HG03520 (cell line): ENCODE measurements around the gene ABAT.
A peak's percentile ranks its signal among the peaks of the same experiment; 100 is the strongest.
"Not testable (repeated sequence)": the region's sequence is repeated elsewhere in the genome, so short reads cannot be mapped to it uniquely, and the experiment has no call there.

Experiments used
- ATAC-seq: cut with Tn5 transposase; IDR thresholded peaks from one replicate; pipeline ENCODE4 v1.9.1; 2021; ENCODE audit warnings: mild to moderate bottlenecking, moderate library complexity; ENCODE audit not compliant: unreplicated experiment

ABAT gene

DNA sequence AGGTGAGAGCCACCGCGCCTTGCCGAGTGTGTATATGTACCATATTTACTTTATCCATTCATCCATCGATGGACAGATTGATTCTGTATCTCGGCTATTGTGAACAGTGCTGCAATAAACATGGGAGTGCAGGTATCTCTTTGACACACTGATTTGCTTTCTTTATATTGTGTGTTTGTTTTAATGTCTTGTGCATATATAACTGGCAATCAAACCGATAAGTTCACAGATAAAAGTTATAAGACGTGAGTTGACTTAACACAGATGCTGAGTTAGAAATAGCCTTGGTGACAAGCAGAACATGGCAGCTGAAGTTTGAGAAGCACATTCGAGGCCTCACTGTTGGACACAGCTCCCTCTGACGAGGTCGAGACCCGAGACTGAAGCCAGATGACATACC is 99.8 kb downstream of the ABAT start:
- no peak for ATAC-seq

- no peak for ATAC-seq
Measured at GRCh38 chr16:8775359-8775758, 100.9 kb downstream of the ABAT start.

DNA sequence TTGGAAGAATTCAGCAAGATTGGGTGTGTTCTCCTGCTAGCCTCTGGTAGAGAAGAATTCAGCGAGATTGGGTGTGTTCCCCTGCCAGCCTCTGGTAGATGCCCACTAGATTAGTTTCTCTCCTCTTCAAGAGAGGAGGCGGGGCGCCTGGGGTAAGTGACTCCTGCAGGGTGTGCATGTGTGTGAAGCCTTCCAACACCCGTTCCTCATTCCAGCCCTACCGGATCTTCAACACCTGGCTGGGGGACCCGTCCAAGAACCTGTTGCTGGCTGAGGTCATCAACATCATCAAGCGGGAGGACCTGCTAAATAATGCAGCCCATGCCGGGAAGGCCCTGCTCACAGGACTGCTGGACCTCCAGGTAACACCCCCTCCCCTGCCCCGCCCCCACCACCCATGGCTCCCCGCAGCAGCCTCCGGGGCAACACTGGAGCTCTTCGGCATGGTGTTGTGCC is 101.7 kb downstream of the ABAT start:
- no peak for ATAC-seq

DNA sequence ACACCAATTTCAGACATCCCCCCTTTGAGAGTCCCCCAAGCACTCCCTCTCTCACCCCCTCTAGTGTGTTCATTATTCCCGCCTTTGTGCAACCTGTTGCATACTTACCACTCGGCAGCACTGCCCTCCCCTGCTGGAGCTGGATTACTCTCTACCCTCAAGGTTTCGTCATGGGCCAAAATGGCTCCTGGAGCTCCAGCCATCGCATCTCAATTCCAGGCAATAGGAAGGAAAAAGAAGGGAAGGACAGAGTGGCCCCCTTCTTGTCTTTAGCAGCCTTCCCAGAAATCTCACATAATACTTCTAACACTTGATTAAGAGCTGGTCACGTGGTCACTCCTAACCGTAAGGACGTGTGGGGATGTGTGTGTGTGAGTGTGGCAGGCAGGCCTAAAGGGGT is 102.8 kb downstream of the ABAT start:
- no peak for ATAC-seq

- no peak for ATAC-seq
Measured at GRCh38 chr16:8781797-8782196, 107.4 kb downstream of the ABAT start.

GRCh38 chr16:8782673-8783072 is 108.3 kb downstream of the ABAT start:
- ATAC-seq = no peak

- no peak for ATAC-seq
Measured at GRCh38 chr16:8785408-8785807, 111.0 kb downstream of the ABAT start.

DNA sequence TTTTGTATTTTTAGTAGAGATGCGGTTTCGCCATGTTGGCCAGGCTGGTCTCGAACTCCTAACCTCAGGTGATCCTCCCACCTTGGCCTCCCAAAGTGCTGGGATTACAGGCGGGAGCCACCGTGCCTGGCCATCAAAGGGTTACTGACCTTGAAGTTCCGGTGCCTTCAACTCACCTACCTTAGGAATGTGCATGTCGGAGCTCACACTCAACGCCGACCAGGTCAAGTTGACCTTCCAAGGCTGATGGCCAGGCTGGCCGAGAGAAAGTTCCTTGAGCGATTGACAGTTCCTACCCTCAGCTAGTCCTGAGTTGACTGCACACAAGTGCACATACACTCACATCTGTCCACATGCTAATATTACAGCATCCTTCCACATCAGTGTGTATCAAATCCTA is 111.9 kb downstream of the ABAT start:
- ATAC-seq = not testable (repeated sequence)

GRCh38 chr16:8788578-8789172 is 114.3 kb downstream of the ABAT start:
- no peak for ATAC-seq

DNA sequence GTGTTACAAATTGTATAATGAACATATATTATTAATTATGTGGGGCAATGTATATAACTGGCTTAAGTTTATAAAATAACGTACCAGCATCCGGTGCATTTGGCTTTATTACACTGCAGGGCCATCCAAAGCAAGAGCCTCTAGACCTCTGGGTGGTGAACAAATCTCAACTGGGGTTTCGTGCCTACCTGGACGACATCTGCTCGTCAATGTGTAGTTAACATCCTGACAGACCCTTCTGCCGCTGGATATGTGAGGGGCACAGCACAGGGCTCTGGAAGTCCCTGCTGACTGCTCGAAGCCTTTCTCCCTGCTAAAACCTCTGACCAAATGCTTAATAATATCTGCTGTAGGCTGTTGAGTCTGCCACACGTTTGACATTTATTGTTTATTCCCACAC is 120.7 kb downstream of the ABAT start:
- ATAC-seq = no peak

GRCh38 chr16:8795818-8796217 is 121.4 kb downstream of the ABAT start:
- ATAC-seq = no peak

- no peak for ATAC-seq
Measured at GRCh38 chr16:8796469-8797363, 122.3 kb downstream of the ABAT start.

GRCh38 chr16:8797364-8798173 is 123.2 kb downstream of the ABAT start, which contains the start of the genes PMM2 and TMEM186:
PMM2 (plus strand) TSS chr16:8797839; CDS start chr16:8797883, 44 bp downstream.
TMEM186 (minus strand) TSS chr16:8797639; CDS start chr16:8797614, 25 bp downstream.
- ATAC-seq = peak; percentile 90

- peak; percentile 7 for ATAC-seq
Measured at GRCh38 chr16:8798174-8798527, 123.7 kb downstream of the ABAT start.

GRCh38 chr16:8798535-8799157 is 124.2 kb downstream of the ABAT start:
- ATAC-seq = no peak

GRCh38 chr16:8801701-8802100 is 127.3 kb downstream of the ABAT start:
- no peak for ATAC-seq

DNA sequence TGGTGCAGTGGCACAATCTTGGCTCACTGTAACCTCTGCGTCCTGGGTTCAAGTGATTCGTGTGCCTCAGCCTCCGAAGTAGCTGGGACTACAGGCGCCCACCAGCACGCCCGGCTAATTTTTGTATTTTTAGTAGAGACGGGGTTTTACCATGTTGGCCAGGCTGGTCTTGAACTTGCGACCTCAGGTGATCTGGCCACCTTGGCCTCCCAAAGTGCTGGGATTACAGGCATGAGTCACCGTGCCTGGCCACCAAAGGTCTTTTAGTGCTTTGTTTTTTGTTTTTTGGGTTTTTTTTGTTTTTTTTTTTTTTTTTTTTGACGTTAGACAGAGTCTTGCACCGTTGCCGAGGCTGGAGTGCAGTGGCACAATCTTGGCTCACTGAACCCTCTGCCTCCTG is 129.3 kb downstream of the ABAT start:
- ATAC-seq = not testable (repeated sequence)

- no peak for ATAC-seq
Measured at GRCh38 chr16:8804313-8804712, 129.9 kb downstream of the ABAT start.

GRCh38 chr16:8806272-8806983 is 132.0 kb downstream of the ABAT start:
- no peak for ATAC-seq

DNA sequence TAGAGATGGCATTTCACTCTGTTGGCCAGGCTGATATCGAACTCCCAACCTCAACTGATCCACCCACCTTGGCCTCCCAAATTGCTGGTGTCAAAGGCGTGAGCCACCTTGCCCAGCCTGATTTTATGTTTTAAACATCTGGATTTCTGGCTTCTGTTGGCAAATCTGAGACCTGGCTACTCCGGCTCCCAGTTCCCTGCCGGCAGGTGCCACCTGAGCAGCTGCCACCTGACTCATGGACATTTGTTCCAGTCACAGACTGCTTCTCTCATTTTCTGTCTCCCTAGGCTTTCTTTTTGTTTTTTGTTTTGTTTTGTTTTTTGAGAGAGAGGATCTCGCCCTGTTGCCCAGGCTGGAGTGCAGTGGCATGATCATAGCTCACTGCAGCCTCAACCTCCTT is 132.8 kb downstream of the ABAT start:
- ATAC-seq = no peak
